H9 (cell line): Measurements from ENCODE around the gene XRN2. TPM values are rescaled to one million over a fixed set of nuclear protein-coding genes. Genes with fewer than 3 reads are reported as not detected.

Experiments used
- DNase-seq: peaks from one replicate; pipeline ENCODE4 v3.0.0-alpha.2; 2017
- H2AFZ ChIP-seq: one replicate; pipeline ENCODE4 v1.6.1; 2013; ENCODE audit warnings: mild to moderate bottlenecking, low read length, control low read depth, moderate library complexity
- H2AK5ac ChIP-seq: 2 replicates; pipeline ENCODE4 v1.6.1; 2013; ENCODE audit warnings: low read length, control low read depth, mixed read lengths; ENCODE audit not compliant: insufficient read length
- H2BK120ac ChIP-seq: one replicate; pipeline ENCODE4 v1.6.1; 2013; ENCODE audit warnings: low read depth, mild to moderate bottlenecking, low read length, control low read depth, inconsistent platforms; ENCODE audit not compliant: poor library complexity, severe bottlenecking
- H2BK12ac ChIP-seq: 2 replicates; pipeline ENCODE4 v1.6.1; 2013; ENCODE audit warnings: low read length, control low read depth, mixed read lengths, low read depth; ENCODE audit not compliant: insufficient read length
- H2BK15ac ChIP-seq: 2 replicates; pipeline ENCODE4 v1.6.1; 2013; ENCODE audit warnings: low read depth, low read length, control low read depth
- H2BK20ac ChIP-seq: one replicate; pipeline ENCODE4 v1.6.1; 2013; ENCODE audit warnings: low read depth, mild to moderate bottlenecking, low read length, control low read depth, inconsistent platforms; ENCODE audit not compliant: poor library complexity, severe bottlenecking
- H2BK5ac ChIP-seq: 2 replicates; pipeline ENCODE4 v1.6.1; 2013; ENCODE audit warnings: low read length, control low read depth, mixed read lengths; ENCODE audit not compliant: insufficient read length
- H3K14ac ChIP-seq: 2 replicates; pipeline ENCODE4 v1.6.1; 2013; ENCODE audit warnings: low read length, control low read depth; ENCODE audit not compliant: insufficient read depth
- H3K18ac ChIP-seq: 2 replicates; pipeline ENCODE4 v1.6.1; 2013; ENCODE audit warnings: low read depth, mild to moderate bottlenecking, mixed read lengths, low read length, control low read depth; ENCODE audit not compliant: insufficient read length
- H3K23ac ChIP-seq: 2 replicates; pipeline ENCODE4 v1.6.1; 2013; ENCODE audit warnings: low read length, control low read depth, mixed read lengths, low read depth; ENCODE audit not compliant: insufficient read length
- H3K23me2 ChIP-seq: 2 replicates; pipeline ENCODE4 v1.6.1; 2013; ENCODE audit warnings: low read depth, mild to moderate bottlenecking, mixed read lengths, low read length, control low read depth; ENCODE audit not compliant: insufficient read length, poor library complexity, severe bottlenecking
- H3K27ac ChIP-seq: 2 replicates; pipeline ENCODE4 v1.5.1; 2013; ENCODE audit warnings: low read length, control low read depth, mixed read lengths, low read depth; ENCODE audit not compliant: insufficient read length
- H3K27me3 ChIP-seq: 2 replicates; pipeline ENCODE4 v1.6.1; 2013; ENCODE audit warnings: low read length, control low read depth, inconsistent platforms; ENCODE audit not compliant: insufficient read depth
- H3K4ac ChIP-seq: 2 replicates; pipeline ENCODE4 v1.6.1; 2013; ENCODE audit warnings: low read depth, mild to moderate bottlenecking, control low read depth, inconsistent platforms, low read length, moderate library complexity
- H3K4me1 ChIP-seq: 2 replicates; pipeline ENCODE4 v1.6.1; 2013; ENCODE audit warnings: low read length, control low read depth, inconsistent platforms; ENCODE audit not compliant: insufficient read depth
- H3K4me2 ChIP-seq: 2 replicates; pipeline ENCODE4 v1.6.1; 2013; ENCODE audit warnings: low read length, control low read depth, mixed read lengths; ENCODE audit not compliant: insufficient read length, insufficient read depth
- H3K56ac ChIP-seq: 2 replicates; pipeline ENCODE4 v1.6.1; 2013; ENCODE audit warnings: low read depth, mild to moderate bottlenecking, mixed read lengths, low read length, control low read depth; ENCODE audit not compliant: insufficient read length
- H3K79me1 ChIP-seq: 2 replicates; pipeline ENCODE4 v1.6.1; 2013; ENCODE audit warnings: low read depth, mild to moderate bottlenecking, moderate library complexity, low read length, control low read depth, inconsistent platforms; ENCODE audit not compliant: insufficient read depth, poor library complexity, severe bottlenecking
- H3K79me2 ChIP-seq: 2 replicates; pipeline ENCODE4 v1.6.1; 2013; ENCODE audit warnings: low read length, control low read depth, inconsistent platforms; ENCODE audit not compliant: insufficient read depth
- H3K9ac ChIP-seq: 2 replicates; pipeline ENCODE4 v1.6.1; 2013; ENCODE audit warnings: low read length, control low read depth, mixed read lengths; ENCODE audit not compliant: insufficient read length; ENCODE audit errors: extremely low read depth
- H3K9me3 ChIP-seq: one replicate; pipeline ENCODE4 v1.6.1; 2013; ENCODE audit warnings: low read depth, low read length, inconsistent platforms; ENCODE audit not compliant: control insufficient read depth
- H3T11ph ChIP-seq: one replicate; pipeline ENCODE4 v1.6.1; 2013; ENCODE audit warnings: mild to moderate bottlenecking, low read length, control low read depth, inconsistent platforms
- H4K20me1 ChIP-seq: one replicate; pipeline ENCODE4 v1.6.1; 2013; ENCODE audit not compliant: control insufficient read depth, insufficient read length, insufficient read depth
- H4K5ac ChIP-seq: 2 replicates; pipeline ENCODE4 v1.6.1; 2013; ENCODE audit warnings: low read depth, mild to moderate bottlenecking, mixed read lengths, low read length, control low read depth; ENCODE audit not compliant: insufficient read length
- H4K8ac ChIP-seq: replicated peaks from 2 replicates; pipeline ENCODE4 v1.6.1; 2013; ENCODE audit warnings: low read length, control low read depth, mixed read lengths, low read depth; ENCODE audit not compliant: insufficient read length
- H4K91ac ChIP-seq: 2 replicates; pipeline ENCODE4 v1.6.1; 2013; ENCODE audit warnings: low read depth, mild to moderate bottlenecking, moderate library complexity, mixed read lengths, low read length, control low read depth; ENCODE audit not compliant: insufficient read length
- H3K27ac Mint-ChIP-seq, 3 experiments: 2 replicates in 2 of 3; 3 replicates in 1 of 3; pipeline ENCODE4 v1.8.0; 2020 to 2021; ENCODE audit warnings: mixed read lengths in 3 of 3, mild to moderate bottlenecking in 1 of 3, moderate library complexity in 1 of 3
- H3K27me3 Mint-ChIP-seq: 2 replicates; pipeline ENCODE4 v1.8.0; 2021; ENCODE audit warnings: low read depth, mild to moderate bottlenecking, moderate library complexity, mixed read lengths
- H3K36me3 Mint-ChIP-seq, 3 experiments: 2 replicates in 2 of 3; 3 replicates in 1 of 3; pipeline ENCODE4 v1.8.0; 2020 to 2021; ENCODE audit warnings: low read depth in 3 of 3, mixed read lengths in 3 of 3; ENCODE audit not compliant: insufficient read depth in 1 of 3
- H3K4me1 Mint-ChIP-seq, 2 experiments: 2 replicates each; pipeline ENCODE4 v1.8.0; 2020; ENCODE audit warnings: mixed read lengths in 2 of 2
- H3K4me3 Mint-ChIP-seq, 2 experiments: 2 replicates in 1 of 2; 3 replicates in 1 of 2; pipeline ENCODE4 v1.8.0; 2020 to 2021; ENCODE audit warnings: mild to moderate bottlenecking in 2 of 2, mixed read lengths in 2 of 2, moderate library complexity in 1 of 2
- H3K9me3 Mint-ChIP-seq, 2 experiments: 2 replicates in 1 of 2; 3 replicates in 1 of 2; pipeline ENCODE4 v1.8.0; 2020; ENCODE audit warnings: mild to moderate bottlenecking in 2 of 2, mixed read lengths in 2 of 2, moderate library complexity in 1 of 2
- CTCF ChIP-seq: fragments of 200-600 bp; sonication (generic); conservative IDR thresholded peaks from 3 replicates; pipeline ENCODE4 v1.8.0; 2021; ENCODE audit warnings: antibody characterized with exemption, mild to moderate bottlenecking
- WGBS: extraction: QIAGEN DNeasy Blood & Tissue Kit; methylation state at CpG from one replicate; pipeline ENCODE4 v1.1.7; 2013; ENCODE audit warnings: missing lambda C conversion rate, low lambda C conversion rate, mixed read lengths; ENCODE audit not compliant: insufficient read length; ENCODE audit errors: extremely low coverage; 5-methylcytosine and 5-hydroxymethylcytosine counted together
- total RNA-seq: library from RNA; stranded (reverse); gene quantifications from 2 replicates; pipeline ENCODE4 v1.2.1, GENCODE V29; 2021

The XRN2 gene
- total RNA-seq, 1 experiment from 2014 or later, result 96.7 TPM

- H4K5ac ChIP-seq, result no peak overlapping the region
- no peak overlapping the region for H3K18ac ChIP-seq
- no peak overlapping the region for H3T11ph ChIP-seq
- no peaks in the 10 kb centered on the region for H3K79me1 ChIP-seq
- peaks cover 7 to 9% of the 10 kb centered on the region in 2 experiments; a peak in 4 of 5 replicates for H3K9me3 Mint-ChIP-seq
- H3K27me3 Mint-ChIP-seq, result peaks cover 3% of the 10 kb centered on the region
- H2BK120ac ChIP-seq, result no peak overlapping the region
- H4K20me1 ChIP-seq, result no peaks in the 10 kb centered on the region
- no peak overlapping the region for H2BK15ac ChIP-seq
- H3K79me2 ChIP-seq, result no peaks in the 10 kb centered on the region
- no peaks in the 10 kb centered on the region for H3K23me2 ChIP-seq
- no peak overlapping the region for H3K4me2 ChIP-seq
- H3K4me1 ChIP-seq, result no peaks in the 10 kb centered on the region
- no peak overlapping the region for H3K27ac ChIP-seq
- no peak overlapping the region for H3K23ac ChIP-seq
- H3K4me1 Mint-ChIP-seq, result no peaks in the 10 kb centered on the region
- no peaks in the 10 kb centered on the region for H3K27me3 ChIP-seq
- H3K56ac ChIP-seq, result no peak overlapping the region
- TF ChIP-seq CTCF, result no peak
- H2BK20ac ChIP-seq, result no peak overlapping the region
- H2AK5ac ChIP-seq, result no peak overlapping the region
- peaks cover 0 to 3% (median 0%) of the 10 kb centered on the region in 3 experiments; a peak in 2 of 7 replicates for H3K36me3 Mint-ChIP-seq
- no peak overlapping the region for H2BK12ac ChIP-seq
- WGBS, result no CpG with 5 or more reads among the region's 8 CpGs
- no peak overlapping the region for H4K91ac ChIP-seq
- H3K9me3 ChIP-seq, result no peaks in the 10 kb centered on the region
- no peak overlapping the region for H3K9ac ChIP-seq
- no peak overlapping the region for H3K27ac Mint-ChIP-seq
- H3K4ac ChIP-seq, result no peak overlapping the region
- no peak for DNase-seq
- no peak overlapping the region for H2AFZ ChIP-seq
- H3K4me3 Mint-ChIP-seq, result no peak overlapping the region
- no peak overlapping the region for H2BK5ac ChIP-seq
- H3K14ac ChIP-seq, result no peak overlapping the region
- no peak overlapping the region for H4K8ac ChIP-seq
These were observed 32.3 kb upstream of the XRN2 start for GRCh38 chr20:21270806-21271205.
